ENCODE results near the gene ADAP1.
"Not testable (repeated sequence)": the region's sequence is repeated elsewhere in the genome, so short reads cannot be mapped to it uniquely, and the experiment has no call there.

DNA sequence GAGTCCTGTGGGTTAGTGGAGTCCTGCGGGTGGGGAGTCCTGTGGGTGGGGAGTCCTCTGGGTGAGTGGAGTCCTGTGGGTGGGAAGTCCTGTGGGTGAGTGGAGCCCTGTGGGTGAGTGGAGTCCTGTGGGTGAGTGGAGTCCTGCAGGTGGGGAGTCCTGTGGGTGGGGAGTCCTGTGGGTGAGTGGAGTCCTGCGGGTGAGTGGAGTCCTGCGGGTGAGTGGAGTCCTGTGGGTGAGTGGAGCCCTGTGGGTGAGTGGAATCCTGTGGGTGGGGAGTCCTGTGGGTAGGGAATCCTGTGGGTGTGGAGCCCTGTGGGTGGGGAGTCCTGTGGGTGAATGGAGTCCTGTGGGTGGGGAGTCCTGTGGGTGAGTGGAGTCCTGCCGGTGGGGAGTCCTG lies 47.5 kb upstream of the ADAP1 start:
- TF ChIP-seq, protein P1, sequence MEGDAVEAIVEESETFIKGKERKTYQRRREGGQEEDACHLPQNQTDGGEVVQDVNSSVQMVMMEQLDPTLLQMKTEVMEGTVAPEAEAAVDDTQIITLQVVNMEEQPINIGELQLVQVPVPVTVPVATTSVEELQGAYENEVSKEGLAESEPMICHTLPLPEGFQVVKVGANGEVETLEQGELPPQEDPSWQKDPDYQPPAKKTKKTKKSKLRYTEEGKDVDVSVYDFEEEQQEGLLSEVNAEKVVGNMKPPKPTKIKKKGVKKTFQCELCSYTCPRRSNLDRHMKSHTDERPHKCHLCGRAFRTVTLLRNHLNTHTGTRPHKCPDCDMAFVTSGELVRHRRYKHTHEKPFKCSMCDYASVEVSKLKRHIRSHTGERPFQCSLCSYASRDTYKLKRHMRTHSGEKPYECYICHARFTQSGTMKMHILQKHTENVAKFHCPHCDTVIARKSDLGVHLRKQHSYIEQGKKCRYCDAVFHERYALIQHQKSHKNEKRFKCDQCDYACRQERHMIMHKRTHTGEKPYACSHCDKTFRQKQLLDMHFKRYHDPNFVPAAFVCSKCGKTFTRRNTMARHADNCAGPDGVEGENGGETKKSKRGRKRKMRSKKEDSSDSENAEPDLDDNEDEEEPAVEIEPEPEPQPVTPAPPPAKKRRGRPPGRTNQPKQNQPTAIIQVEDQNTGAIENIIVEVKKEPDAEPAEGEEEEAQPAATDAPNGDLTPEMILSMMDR (conservative IDR thresholded peaks at IDR 0.05; ENCODE audit: low read length) = not testable (repeated sequence)
- not testable (repeated sequence) for TF ChIP-seq EZH2phosphoT487 (IDR thresholded peaks at IDR 0.05; ENCODE audit: borderline replicate concordance)

Data from Loucy (cell line).